MM.1S (cell line): ENCODE measurements around the gene ATAD3B.

Experiments
- CTCF ChIP-seq: fragments of 300-600 bp; sonication (generic); IDR thresholded peaks from 2 replicates; pipeline ENCODE4 v1.5.1; 2016; ENCODE audit warnings: antibody characterized with exemption, low read length, mixed read lengths
- EZH2phosphoT487 ChIP-seq: fragments of 300-600 bp; sonication (generic); IDR thresholded peaks from 2 replicates; pipeline ENCODE4 v1.6.1; 2018; ENCODE audit warnings: antibody characterized with exemption, low read length

- TF ChIP-seq CTCF: no peak
- TF ChIP-seq EZH2phosphoT487: no peak
Observed at GRCh38 chr1:1540090-1540817, 68.7 kb downstream of the ATAD3B start, which contains the start of gene TMEM240.
